GM23338 (cell line): ENCODE measurements around the gene MIB2. TPM values are rescaled to one million over a fixed set of nuclear protein-coding genes. Genes with fewer than 3 reads are reported as not detected.

Experiments used
- ATAC-seq: fragments of 200-7000 bp; cut with Tn5 transposase; 3 replicates; pipeline ENCODE4 v1.9.1; 2020
- DNase-seq: peaks from one replicate; pipeline ENCODE4 v3.0.0-alpha.2; 2015; ENCODE audit warnings: low spot score
- H2AFZ ChIP-seq: fragments of 200-600 bp; sonication (generic); 2 replicates; pipeline ENCODE4 v1.8.0; 2016; ENCODE audit warnings: antibody characterized with exemption, mild to moderate bottlenecking, moderate library complexity
- H3F3A ChIP-seq: fragments of 200-600 bp; sonication (generic); replicated peaks from 2 replicates; pipeline ENCODE4 v1.8.0; 2017; ENCODE audit warnings: antibody characterized with exemption, mixed run types, low read depth
- H3K27ac ChIP-seq: fragments of 200-600 bp; sonication (generic); 2 replicates; pipeline ENCODE4 v1.6.1; 2016; ENCODE audit warnings: low read depth
- H3K27me3 ChIP-seq: fragments of 200-600 bp; sonication (generic); 2 replicates; pipeline ENCODE4 v1.8.0; 2016; ENCODE audit warnings: mild to moderate bottlenecking, mixed run types, moderate library complexity; ENCODE audit not compliant: insufficient read depth
- H3K36me3 ChIP-seq: fragments of 200-600 bp; sonication (generic); 2 replicates; pipeline ENCODE4 v1.8.0; 2016; ENCODE audit warnings: mild to moderate bottlenecking; ENCODE audit not compliant: insufficient read depth
- H3K4me1 ChIP-seq: fragments of 200-600 bp; sonication (generic); 2 replicates; pipeline ENCODE4 v1.8.0; 2016; ENCODE audit warnings: mild to moderate bottlenecking, moderate library complexity; ENCODE audit not compliant: insufficient read depth
- H3K4me2 ChIP-seq: fragments of 200-600 bp; sonication (generic); 2 replicates; pipeline ENCODE4 v1.7.1; 2017; ENCODE audit warnings: mixed run types
- H3K4me3 ChIP-seq: fragments of 200-600 bp; sonication (generic); 2 replicates; pipeline ENCODE4 v1.6.1; 2016; ENCODE audit warnings: mixed run types
- H3K79me2 ChIP-seq: fragments of 200-600 bp; sonication (generic); replicated peaks from 2 replicates; pipeline ENCODE4 v1.8.0; 2017; ENCODE audit warnings: mild to moderate bottlenecking; ENCODE audit not compliant: insufficient read depth
- H3K9me2 ChIP-seq: fragments of 200-600 bp; sonication (generic); 2 replicates; pipeline ENCODE4 v1.8.0; 2017; ENCODE audit not compliant: insufficient read depth
- H4K20me1 ChIP-seq: fragments of 200-600 bp; sonication (generic); replicated peaks from 2 replicates; pipeline ENCODE4 v1.8.0; 2017; ENCODE audit warnings: mild to moderate bottlenecking; ENCODE audit not compliant: insufficient read depth
- H3K27ac Mint-ChIP-seq: 2 replicates; pipeline ENCODE4 v1.8.0; 2020; ENCODE audit warnings: inconsistent platforms, mild to moderate bottlenecking, moderate library complexity, mixed read lengths
- H3K27me3 Mint-ChIP-seq: 3 replicates; pipeline ENCODE4 v1.8.0; 2022; ENCODE audit warnings: low read depth, mild to moderate bottlenecking, moderate library complexity, mixed read lengths, inconsistent platforms; ENCODE audit not compliant: insufficient read depth, poor library complexity
- H3K36me3 Mint-ChIP-seq: 3 replicates; pipeline ENCODE4 v1.8.0; 2021; ENCODE audit warnings: low read depth, mild to moderate bottlenecking, inconsistent platforms, moderate library complexity, mixed read lengths
- H3K4me1 Mint-ChIP-seq: 3 replicates; pipeline ENCODE4 v1.8.0; 2020; ENCODE audit warnings: mild to moderate bottlenecking, inconsistent platforms, mixed read lengths
- H3K4me3 Mint-ChIP-seq: 3 replicates; pipeline ENCODE4 v1.8.0; 2021; ENCODE audit warnings: moderate library complexity, mild to moderate bottlenecking, inconsistent platforms, mixed read lengths
- H3K9me3 Mint-ChIP-seq: 3 replicates; pipeline ENCODE4 v1.8.0; 2020; ENCODE audit warnings: moderate library complexity, mild to moderate bottlenecking, inconsistent platforms, mixed read lengths
- CREB1 ChIP-seq: fragments of 250-450 bp; sonication (Bioruptor Pico); IDR thresholded peaks from 2 replicates; pipeline ENCODE4 v1.5.0; 2020; ENCODE audit warnings: low read depth, mild to moderate bottlenecking, moderate library complexity
- CTCF ChIP-seq, 2 experiments: fragments of 200-600 bp in 1 of 2; sonication (generic) in 1 of 2; conservative IDR thresholded peaks; 2 replicates each; pipeline versions ENCODE4 v1.5.1 to v1.6.1; 2016 to 2017; ENCODE audit warnings: antibody characterized with exemption in 2 of 2, low read depth in 2 of 2, mild to moderate bottlenecking in 2 of 2, moderate library complexity in 1 of 2
- ETS1 ChIP-seq: IDR thresholded peaks from 2 replicates; pipeline ENCODE4 v1.6.1; 2016; ENCODE audit warnings: antibody characterized with exemption
- EZH2phosphoT487 ChIP-seq: fragments of 200-600 bp; sonication (generic); IDR thresholded peaks from one replicate; pipeline ENCODE4 v1.8.1; 2018; ENCODE audit warnings: antibody characterized with exemption; ENCODE audit not compliant: unreplicated experiment
- POLR2AphosphoS5 ChIP-seq: IDR thresholded peaks from 2 replicates; pipeline ENCODE4 v1.6.1; 2016; ENCODE audit warnings: antibody characterized with exemption, low read depth
- ZNF462 ChIP-seq: fragments of 250-450 bp; sonication (Bioruptor Pico); IDR thresholded peaks from 2 replicates; pipeline ENCODE4 v1.5.0; 2020; ENCODE audit warnings: mild to moderate bottlenecking, moderate library complexity
- polyA plus RNA-seq: library from polyadenylated mRNA; unstranded; fragments of >200 nt; fragmentation: Nextera tagmentation; extraction: Ambion mirVana; gene quantifications from 2 replicates; pipeline ENCODE4 v1.2.1, GENCODE V29; 2016
- total RNA-seq: library from RNA; depleted of rRNA; stranded (reverse); fragments of >200 nt; shearing (Covaris generic); gene quantifications from 2 replicates; pipeline ENCODE4 v1.2.3, GENCODE V29; 2014

MIB2 gene
- total and polyA plus RNA-seq, 2 experiments from 2014 or later, result 82.6 to 104 TPM

GRCh38 chr1:1622788-1623094 lies 7.4 kb downstream of the MIB2 start:
- peaks cover 12% of the 10 kb centered on the region for H3K27me3 Mint-ChIP-seq
- H3K36me3 Mint-ChIP-seq, result no peaks in the 10 kb centered on the region; the same call in 2 of the 3 replicates
- no peak for TF ChIP-seq ETS1
- no peak for TF ChIP-seq CTCF (conservative IDR thresholded peaks at IDR 0.05; ENCODE audit: low read depth in 2 of 2)
- TF ChIP-seq CREB1 (CRISPR knock-in tag), result no peak
- TF ChIP-seq EZH2phosphoT487, result no peak
- no peak for TF ChIP-seq POLR2AphosphoS5

GRCh38 chr1:1623181-1623630 lies 7.9 kb downstream of the MIB2 start:
- Histone ChIP-seq H3K4me3 (no peak overlapping the region), H3K4me1 (no peaks in the 10 kb centered on the region), H3K4me2 (no peak overlapping the region), H3K9me2 (no peaks in the 10 kb centered on the region), H3K27me3 (no peaks in the 10 kb centered on the region), H3F3A (0 out of 2 replicates have a peak, but pooled peaks cover 3% of the 10 kb centered on the region), H4K20me1 (no peaks in the 10 kb centered on the region), H3K79me2 (no peaks in the 10 kb centered on the region), H3K27ac (no peak overlapping the region), H3K36me3 (no peaks in the 10 kb centered on the region), H2AFZ (no peak overlapping the region)
- no peaks in the 10 kb centered on the region; the same call in 2 of the 3 replicates for H3K4me1 Mint-ChIP-seq
- ATAC-seq (no peak), DNase-seq (no peak)
- H3K9me3 Mint-ChIP-seq, result no peaks in the 10 kb centered on the region; the same call in 2 of the 3 replicates
- no peaks in the 10 kb centered on the region for H3K36me3 Mint-ChIP-seq
- H3K4me3 Mint-ChIP-seq, result no peak overlapping the region
- H3K27ac Mint-ChIP-seq, result no peak overlapping the region
- peaks cover 12% of the 10 kb centered on the region for H3K27me3 Mint-ChIP-seq
- TF ChIP-seq ZNF462 (CRISPR knock-in tag), result no peak
- TF ChIP-seq CTCF (conservative IDR thresholded peaks at IDR 0.05; ENCODE audit: low read depth in 2 of 2), result no peak

More at GRCh38 chr1:1622788-1623094, 7.4 kb downstream of the MIB2 start:
- Histone ChIP-seq H3K4me2 (no peak overlapping the region), H3K79me2 (no peaks in the 10 kb centered on the region), H3K4me1 (no peaks in the 10 kb centered on the region), H2AFZ (no peak overlapping the region), H3K36me3 (no peaks in the 10 kb centered on the region), H3K27ac (no peak overlapping the region), H4K20me1 (peaks cover under 1% of the 10 kb centered on the region), H3K9me2 (no peaks in the 10 kb centered on the region), H3K27me3 (no peaks in the 10 kb centered on the region), H3K4me3 (no peak overlapping the region), H3F3A (0 out of 2 replicates have a peak, but pooled peaks cover 3% of the 10 kb centered on the region)
- Mint-ChIP-seq H3K4me3 (peak overlapping the region; percentile 12; the same call in 1 of the 3 replicates), H3K4me1 (no peaks in the 10 kb centered on the region; the same call in 2 of the 3 replicates), H3K9me3 (no peaks in the 10 kb centered on the region; the same call in 2 of the 3 replicates), H3K27ac (no peak overlapping the region)
- DNase-seq (no peak), ATAC-seq (no peak)
